OCI-LY3 (cell line): ENCODE data around the gene TNS2.

ENCODE experiments used
- H2AFZ ChIP-seq: fragments of 200-600, 300-600 bp; shearing (Covaris generic); 2 replicates; pipeline ENCODE4 v1.6.0; 2014; ENCODE audit warnings: antibody characterized with exemption, low read depth, low read length
- H3K27ac ChIP-seq: fragments of 200-600, 300-600 bp; sonication (generic); 2 replicates; pipeline ENCODE4 v1.5.1; 2014; ENCODE audit warnings: mild to moderate bottlenecking, low read length, moderate library complexity, mixed read lengths
- H3K27me3 ChIP-seq: fragments of 200-600, 300-600 bp; sonication (generic); 2 replicates; pipeline ENCODE4 v1.6.1; 2014; ENCODE audit warnings: low read depth, low read length, mixed read lengths
- H3K36me3 ChIP-seq: fragments of 200-600, 300-600 bp; sonication (generic); replicated peaks from 2 replicates; pipeline ENCODE3; 2014; ENCODE audit warnings: low read depth, low read length, mixed read lengths
- H3K4me1 ChIP-seq: fragments of 300-600, 200-600 bp; sonication (generic); 2 replicates; pipeline ENCODE4 v1.6.1; 2014; ENCODE audit warnings: low read length, mixed read lengths
- H3K4me2 ChIP-seq: fragments of 200-600, 300-600 bp; sonication (generic); 2 replicates; pipeline ENCODE4 v1.6.1; 2014; ENCODE audit warnings: low read length, mixed read lengths
- H3K4me3 ChIP-seq: fragments of 300-600, 200-600 bp; sonication (generic); 2 replicates; pipeline ENCODE4 v1.5.1; 2014; ENCODE audit warnings: antibody characterized with exemption, mild to moderate bottlenecking, low read length, moderate library complexity
- H3K79me2 ChIP-seq: fragments of 300-600, 200-600 bp; shearing (Covaris generic); 2 replicates; pipeline ENCODE4 v1.6.1; 2014; ENCODE audit warnings: mild to moderate bottlenecking, low read length, mixed read lengths
- H3K9ac ChIP-seq: fragments of 300-600, 200-600 bp; shearing (Covaris generic); 2 replicates; pipeline ENCODE4 v1.6.0; 2014; ENCODE audit warnings: mild to moderate bottlenecking, low read length, moderate library complexity
- H3K9me3 ChIP-seq: fragments of 200-600, 300-600 bp; shearing (Covaris generic); 2 replicates; pipeline ENCODE4 v1.6.1; 2014; ENCODE audit warnings: low read length, mixed read lengths; ENCODE audit not compliant: insufficient read depth
- H4K20me1 ChIP-seq: fragments of 200-600, 300-600 bp; sonication (generic); 2 replicates; pipeline ENCODE4 v1.6.1; 2016; ENCODE audit warnings: low read length, mixed read lengths; ENCODE audit not compliant: insufficient read depth
- CTCF ChIP-seq: fragments of 200-600, 300-600 bp; sonication (generic); IDR thresholded peaks from 2 replicates; pipeline ENCODE4 v1.5.1; 2014; ENCODE audit warnings: antibody characterized with exemption, low read length, low read depth
- EZH2phosphoT487 ChIP-seq: fragments of 200-600 bp; shearing (Covaris generic); IDR thresholded peaks from 2 replicates; pipeline ENCODE4 v1.6.1; 2018; ENCODE audit warnings: antibody characterized with exemption, mixed run types, low read depth

Gene TNS2

GRCh38 chr12:53077030-53077429 is 27.2 kb downstream of the TNS2 start:
- Histone ChIP-seq H3K9me3 (no peaks in the 10 kb centered on the region), H3K4me2 (no peak overlapping the region), H3K4me3 (no peak overlapping the region), H3K4me1 (peaks cover 19% of the 10 kb centered on the region), H3K79me2 (0 out of 2 replicates have a peak, but pooled peaks cover 6% of the 10 kb centered on the region), H4K20me1 (no peaks in the 10 kb centered on the region), H3K27me3 (peaks cover 5% of the 10 kb centered on the region), H2AFZ (no peak overlapping the region), H3K9ac (no peak overlapping the region), H3K27ac (no peak overlapping the region), H3K36me3 (peaks cover 18% of the 10 kb centered on the region)
- TF ChIP-seq EZH2phosphoT487: no peak
- TF ChIP-seq CTCF: no peak

- H3K36me3 ChIP-seq: peaks cover 16% of the 10 kb centered on the region
- H3K4me3 ChIP-seq: peak overlapping the region; percentile 92
- peaks cover 5% of the 10 kb centered on the region for H3K27me3 ChIP-seq
- H3K9me3 ChIP-seq: no peaks in the 10 kb centered on the region
- H3K4me1 ChIP-seq: peaks cover 9% of the 10 kb centered on the region
- H3K27ac ChIP-seq: peak overlapping the region; percentile 35
- H4K20me1 ChIP-seq: no peaks in the 10 kb centered on the region
- TF ChIP-seq CTCF (no peak), EZH2phosphoT487 (no peak)
- 0 out of 2 replicates have a peak, but pooled peaks cover 6% of the 10 kb centered on the region for H3K79me2 ChIP-seq
- H3K9ac ChIP-seq: peak overlapping the region; percentile 78
- peak overlapping the region; percentile 85 for H3K4me2 ChIP-seq
- peak overlapping the region; percentile 12; the same call in 1 of the 2 replicates for H2AFZ ChIP-seq
These were observed 28.8 kb downstream of the TNS2 start for GRCh38 chr12:53078425-53079225.

GRCh38 chr12:53079226-53080117 is 29.6 kb downstream of the TNS2 start, which contains the start of gene SPRYD3:
TSS of gene SPRYD3 (minus strand) at chr12:53079390. CDS start at chr12:53079333, 57 bp downstream.
- Histone ChIP-seq H3K9me3 (no peaks in the 10 kb centered on the region), H3K4me1 (peaks cover 9% of the 10 kb centered on the region), H4K20me1 (no peaks in the 10 kb centered on the region), H3K27me3 (peaks cover 5% of the 10 kb centered on the region), H3K4me3 (peak within 1 kb of the TSS; percentile 92), H3K79me2 (0 out of 2 replicates have a peak, but pooled peaks cover 6% of the 10 kb centered on the region), H3K9ac (peak within 1 kb of the TSS; percentile 88), H3K4me2 (peak within 1 kb of the TSS; percentile 99), H2AFZ (peak within 1 kb of the TSS; percentile 89), H3K36me3 (peaks cover 11% of the 10 kb centered on the region), H3K27ac (peak within 1 kb of the TSS; percentile 35)
- TF ChIP-seq CTCF: no peak
- TF ChIP-seq EZH2phosphoT487: no peak
